Brain pericyte (primary cell): ENCODE data around the gene UNC13B.
A peak's percentile ranks its signal among the peaks of the same experiment; 100 is the strongest.
"Not testable (repeated sequence)": the region's sequence is repeated elsewhere in the genome, so short reads cannot be mapped to it uniquely, and the experiment has no call there.

Experiments
- DNase-seq: peaks from one replicate; pipeline ENCODE4 v3.0.0-alpha.2; 2012; ENCODE audit warnings: low read depth, low spot score

Gene UNC13B

GRCh38 chr9:35226651-35227050 is 64.8 kb downstream of the UNC13B start:
- no peak for DNase-seq

GRCh38 chr9:35227284-35227683 is 65.5 kb downstream of the UNC13B start:
- no peak for DNase-seq

GRCh38 chr9:35229066-35229778 is 67.4 kb downstream of the UNC13B start:
- DNase-seq, result no peak

- no peak for DNase-seq
Measured at GRCh38 chr9:35229779-35230143, 68.0 kb downstream of the UNC13B start.

- DNase-seq, result no peak
Measured at GRCh38 chr9:35232867-35233544, 71.2 kb downstream of the UNC13B start.

- DNase-seq, result no peak
Measured at GRCh38 chr9:35236692-35237091, 74.9 kb downstream of the UNC13B start.

- no peak for DNase-seq
Measured at GRCh38 chr9:35237311-35237710, 75.5 kb downstream of the UNC13B start.

- DNase-seq, result not testable (repeated sequence)
Measured at GRCh38 chr9:35245945-35246344, 84.1 kb downstream of the UNC13B start.

- DNase-seq, result no peak
Measured at GRCh38 chr9:35253075-35253474, 91.3 kb downstream of the UNC13B start.

- DNase-seq, result no peak
Measured at GRCh38 chr9:35254237-35254636, 92.4 kb downstream of the UNC13B start.

- DNase-seq, result no peak
Measured at GRCh38 chr9:35254984-35255857, 93.4 kb downstream of the UNC13B start.

- no peak for DNase-seq
Measured at GRCh38 chr9:35257986-35258659, 96.3 kb downstream of the UNC13B start.

GRCh38 chr9:35258660-35259474 is 97.1 kb downstream of the UNC13B start:
- DNase-seq, result peak; percentile 22

- no peak for DNase-seq
Measured at GRCh38 chr9:35260186-35260585, 98.4 kb downstream of the UNC13B start.

GRCh38 chr9:35262064-35262463 is 100.3 kb downstream of the UNC13B start:
- DNase-seq, result no peak

- DNase-seq, result no peak
Measured at GRCh38 chr9:35267710-35268109, 105.9 kb downstream of the UNC13B start.

- no peak for DNase-seq
Measured at GRCh38 chr9:35269919-35270318, 108.1 kb downstream of the UNC13B start.

- DNase-seq, result no peak
Measured at GRCh38 chr9:35271637-35272036, 109.8 kb downstream of the UNC13B start.

- no peak for DNase-seq
Measured at GRCh38 chr9:35272989-35273388, 111.2 kb downstream of the UNC13B start.

GRCh38 chr9:35273591-35273990 is 111.8 kb downstream of the UNC13B start:
- no peak for DNase-seq

GRCh38 chr9:35274993-35275392 is 113.2 kb downstream of the UNC13B start:
- DNase-seq, result no peak
